Ovary (tissue), 3 donors: ENCODE data around the gene MC4R.

ENCODE experiments used
- EP300 ChIP-seq: sonication (generic); formaldehyde crosslinking; IDR thresholded peaks from one replicate; pipeline ENCODE4 v1.6.1; 2017; ENCODE audit warnings: antibody characterized with exemption
- POLR2A ChIP-seq: fragments of 450-650 bp; IDR thresholded peaks from one replicate; pipeline ENCODE4 v1.6.1; 2017; ENCODE audit warnings: antibody characterized with exemption, mild to moderate bottlenecking, moderate library complexity
- TF ChIP-seq, protein P1 (sequence below), 3 donors: fragments of 450-650 bp in 2 of 3; fragments of 200-600 bp in 1 of 3; IDR thresholded peaks; one replicate each; pipeline versions ENCODE4 v1.5.1 to v1.8.0; 2016 to 2022; ENCODE audit warnings: antibody characterized with exemption in 3 of 3, mild to moderate bottlenecking in 1 of 3
- donor health status: DM: no; HTN: no; CAD: no.

DNA sequence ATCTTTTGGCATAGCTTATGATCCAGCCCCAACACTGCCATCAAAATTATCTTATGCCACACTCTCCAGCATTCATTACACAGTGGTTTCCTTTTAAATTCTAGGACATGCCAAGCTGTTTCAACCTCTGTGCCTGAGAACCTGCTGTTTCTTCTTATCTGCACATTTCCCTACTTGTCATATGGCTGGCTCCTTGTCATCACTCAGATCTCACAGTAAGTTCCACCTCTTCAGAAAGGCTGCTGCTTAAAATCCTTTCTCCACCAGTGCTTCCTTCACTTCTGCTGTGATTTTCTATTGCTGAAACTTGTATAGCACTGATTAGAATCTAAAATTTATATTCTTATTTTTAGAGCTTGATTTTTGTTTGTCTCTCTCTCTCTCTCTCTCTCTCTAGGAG is 43.4 kb downstream of the MC4R start:
- TF ChIP-seq POLR2A (no peak), EP300 (no peak)
- TF ChIP-seq, protein P1, sequence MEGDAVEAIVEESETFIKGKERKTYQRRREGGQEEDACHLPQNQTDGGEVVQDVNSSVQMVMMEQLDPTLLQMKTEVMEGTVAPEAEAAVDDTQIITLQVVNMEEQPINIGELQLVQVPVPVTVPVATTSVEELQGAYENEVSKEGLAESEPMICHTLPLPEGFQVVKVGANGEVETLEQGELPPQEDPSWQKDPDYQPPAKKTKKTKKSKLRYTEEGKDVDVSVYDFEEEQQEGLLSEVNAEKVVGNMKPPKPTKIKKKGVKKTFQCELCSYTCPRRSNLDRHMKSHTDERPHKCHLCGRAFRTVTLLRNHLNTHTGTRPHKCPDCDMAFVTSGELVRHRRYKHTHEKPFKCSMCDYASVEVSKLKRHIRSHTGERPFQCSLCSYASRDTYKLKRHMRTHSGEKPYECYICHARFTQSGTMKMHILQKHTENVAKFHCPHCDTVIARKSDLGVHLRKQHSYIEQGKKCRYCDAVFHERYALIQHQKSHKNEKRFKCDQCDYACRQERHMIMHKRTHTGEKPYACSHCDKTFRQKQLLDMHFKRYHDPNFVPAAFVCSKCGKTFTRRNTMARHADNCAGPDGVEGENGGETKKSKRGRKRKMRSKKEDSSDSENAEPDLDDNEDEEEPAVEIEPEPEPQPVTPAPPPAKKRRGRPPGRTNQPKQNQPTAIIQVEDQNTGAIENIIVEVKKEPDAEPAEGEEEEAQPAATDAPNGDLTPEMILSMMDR (IDR thresholded peaks at IDR 0.05): no peak
